ENCODE results near the gene TMEM41A.

The TMEM41A gene

DNA sequence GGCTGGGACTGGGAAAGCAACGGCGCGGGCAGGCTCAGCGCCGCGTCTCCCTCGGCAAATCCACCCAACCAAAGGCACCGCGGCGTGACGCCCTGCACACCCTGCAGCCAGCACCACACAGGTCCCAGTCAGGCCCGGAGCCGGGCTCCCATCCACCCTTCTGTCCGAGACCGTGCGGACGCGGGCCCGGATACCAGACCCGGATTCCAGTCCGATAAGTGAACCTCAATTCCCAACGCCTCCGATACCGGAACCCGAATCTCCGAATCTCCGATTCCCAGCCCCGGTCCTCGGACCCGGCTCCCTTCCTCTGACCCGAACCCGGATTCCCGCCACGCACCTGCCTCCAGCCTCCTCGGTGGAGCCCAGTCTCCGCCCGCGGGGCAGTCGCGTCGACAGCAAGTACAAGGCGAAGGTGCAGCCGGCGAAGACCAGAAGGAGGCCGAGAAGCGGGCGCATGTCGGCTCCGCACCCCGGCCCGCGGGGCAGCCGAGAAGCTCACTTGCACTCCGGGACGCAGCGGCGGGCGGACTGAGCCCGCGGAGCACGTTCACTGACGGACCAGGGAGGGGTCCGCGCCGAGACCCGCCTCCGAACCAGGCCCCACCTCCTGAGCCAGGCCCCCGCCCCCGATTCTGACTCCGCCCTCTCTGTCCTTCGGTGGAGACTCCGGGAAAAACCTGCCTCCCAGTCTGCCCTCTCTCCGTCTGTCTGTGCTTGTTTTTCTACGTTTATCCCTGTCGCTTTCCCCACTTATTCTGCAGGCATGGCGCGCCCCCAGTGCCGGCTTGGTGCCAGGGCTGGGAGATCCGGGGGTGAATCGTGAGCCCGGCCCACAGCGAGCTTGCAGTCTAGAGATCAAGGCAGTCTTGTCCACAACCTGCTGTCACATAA is at the start of gene TMEM41A:
TSS of gene TMEM41A (minus strand) at position 533 of the 894 bp plus-strand sequence. CDS start at position 459, 74 bp downstream.
- peak; percentile 80 for DNase-seq (ENCODE audit: low read depth)

DNA sequence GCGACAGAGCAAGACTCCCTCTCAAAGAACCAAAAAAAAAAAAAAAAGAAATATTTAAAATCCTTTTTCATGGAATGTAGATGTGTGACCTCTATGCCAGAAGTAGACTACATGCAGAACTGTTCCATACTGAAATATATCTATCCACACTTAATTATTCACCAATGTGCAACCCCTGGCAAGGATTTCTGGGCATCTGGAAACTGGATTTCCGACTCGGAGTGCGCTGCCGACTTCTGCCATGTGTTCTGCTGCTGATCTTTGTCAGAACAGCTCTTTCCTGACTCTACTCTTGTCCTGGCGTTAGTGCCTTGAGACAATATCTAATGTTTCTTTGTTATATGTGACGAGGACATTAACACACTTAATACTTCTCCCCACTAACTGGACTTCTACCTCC is 41.9 kb upstream of the TMEM41A start:
- no peak for DNase-seq (ENCODE audit: low read depth)

GRCh38 chr3:185539934-185540333 is 41.1 kb upstream of the TMEM41A start:
- no peak for DNase-seq (ENCODE audit: low read depth)

DNA sequence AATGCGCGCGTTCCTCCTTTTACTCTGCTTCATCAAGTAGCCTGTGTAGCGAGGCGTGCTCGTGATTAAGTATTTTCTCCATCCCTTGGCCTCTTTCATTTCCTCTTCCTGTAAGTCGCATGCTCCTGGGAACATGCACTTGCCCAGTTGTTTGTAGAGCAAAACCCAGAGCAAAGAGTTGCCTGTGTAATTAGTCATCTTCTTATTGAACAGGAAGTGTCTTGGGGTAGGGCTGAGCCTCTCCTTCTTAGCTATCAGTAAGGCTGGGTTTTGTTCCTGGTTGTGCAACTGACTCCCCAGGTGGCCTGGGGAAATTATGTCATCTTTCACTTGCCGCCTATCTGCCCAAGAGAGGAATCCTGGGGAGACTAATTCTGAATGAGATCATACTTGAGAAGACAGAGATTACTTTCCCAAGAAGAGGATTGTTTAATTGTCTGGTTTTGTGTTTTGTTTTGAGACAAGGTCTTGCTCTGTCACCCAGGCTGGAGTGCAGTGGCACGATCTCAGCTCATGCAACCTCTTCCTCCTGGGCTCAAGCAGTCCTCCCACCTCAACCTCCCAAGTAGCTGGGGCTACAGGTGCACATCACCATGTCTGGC is 38.6 kb upstream of the TMEM41A start:
- peak; percentile 21 for DNase-seq (ENCODE audit: low read depth)

DNA sequence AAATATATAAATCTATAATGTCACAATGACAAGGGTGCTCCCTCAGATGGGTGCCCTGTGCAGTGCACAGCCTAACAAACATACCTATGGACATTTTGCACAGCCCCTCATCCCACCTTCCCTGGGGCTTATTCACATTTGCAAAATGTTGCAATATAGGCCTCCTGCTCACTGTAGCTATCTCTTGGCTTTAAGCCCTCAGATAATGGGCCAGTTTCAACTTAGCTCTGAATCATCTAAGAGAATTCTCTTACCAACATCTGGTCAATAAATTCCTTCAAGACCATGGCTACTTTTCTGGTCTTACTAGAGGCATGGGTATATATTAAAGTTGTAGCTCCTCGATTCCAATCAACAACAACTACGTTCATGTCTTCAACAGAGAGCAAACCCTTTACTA is 35.7 kb upstream of the TMEM41A start:
- no peak for DNase-seq (ENCODE audit: low read depth)

GRCh38 chr3:185532901-185533300 is 34.1 kb upstream of the TMEM41A start:
- no peak for DNase-seq (ENCODE audit: low read depth)

DNA sequence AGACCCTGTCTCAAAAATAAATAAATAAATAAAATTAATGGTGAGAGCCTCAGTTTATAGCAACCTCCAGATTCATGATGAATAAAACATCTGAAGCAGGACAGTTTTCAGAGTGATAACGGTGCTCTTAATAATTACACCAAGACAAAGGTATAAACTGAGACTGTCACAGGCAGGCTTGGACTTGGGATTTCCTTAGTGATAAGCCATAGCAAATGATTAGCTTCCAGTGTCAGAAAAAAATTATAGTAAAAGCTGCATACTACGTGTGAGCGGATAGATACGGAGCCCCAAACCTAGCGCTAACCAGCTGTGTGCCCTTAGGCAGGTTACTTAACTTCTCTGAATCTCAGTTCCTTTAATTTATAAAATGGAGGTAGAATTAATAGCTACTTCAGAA is 32.0 kb upstream of the TMEM41A start:
- DNase-seq (ENCODE audit: low read depth): no peak

DNA sequence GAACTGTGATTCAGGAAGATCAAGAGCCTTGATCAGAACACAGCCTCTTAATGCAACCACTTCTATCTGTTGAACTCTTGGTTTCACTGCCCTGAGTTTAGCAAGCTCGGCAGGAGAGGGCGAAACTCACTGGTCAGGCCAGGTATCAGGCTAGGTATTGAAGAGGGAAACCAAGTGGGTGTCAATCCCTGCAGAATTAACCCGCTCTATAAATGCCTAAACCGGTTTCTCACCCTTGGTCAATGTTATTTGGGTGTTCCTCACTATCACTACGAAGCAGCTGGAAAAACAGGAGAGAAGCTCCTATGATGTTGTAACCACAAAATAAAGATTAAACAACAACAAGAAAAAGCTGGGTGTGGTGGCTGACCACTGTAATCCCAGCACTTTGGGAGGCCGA is 29.7 kb upstream of the TMEM41A start:
- no peak for DNase-seq (ENCODE audit: low read depth)

GRCh38 chr3:185527364-185527763 is 28.5 kb upstream of the TMEM41A start:
- DNase-seq (ENCODE audit: low read depth): no peak

- DNase-seq (ENCODE audit: low read depth): no peak
Observed at GRCh38 chr3:185526349-185526951, 27.6 kb upstream of the TMEM41A start.

DNA sequence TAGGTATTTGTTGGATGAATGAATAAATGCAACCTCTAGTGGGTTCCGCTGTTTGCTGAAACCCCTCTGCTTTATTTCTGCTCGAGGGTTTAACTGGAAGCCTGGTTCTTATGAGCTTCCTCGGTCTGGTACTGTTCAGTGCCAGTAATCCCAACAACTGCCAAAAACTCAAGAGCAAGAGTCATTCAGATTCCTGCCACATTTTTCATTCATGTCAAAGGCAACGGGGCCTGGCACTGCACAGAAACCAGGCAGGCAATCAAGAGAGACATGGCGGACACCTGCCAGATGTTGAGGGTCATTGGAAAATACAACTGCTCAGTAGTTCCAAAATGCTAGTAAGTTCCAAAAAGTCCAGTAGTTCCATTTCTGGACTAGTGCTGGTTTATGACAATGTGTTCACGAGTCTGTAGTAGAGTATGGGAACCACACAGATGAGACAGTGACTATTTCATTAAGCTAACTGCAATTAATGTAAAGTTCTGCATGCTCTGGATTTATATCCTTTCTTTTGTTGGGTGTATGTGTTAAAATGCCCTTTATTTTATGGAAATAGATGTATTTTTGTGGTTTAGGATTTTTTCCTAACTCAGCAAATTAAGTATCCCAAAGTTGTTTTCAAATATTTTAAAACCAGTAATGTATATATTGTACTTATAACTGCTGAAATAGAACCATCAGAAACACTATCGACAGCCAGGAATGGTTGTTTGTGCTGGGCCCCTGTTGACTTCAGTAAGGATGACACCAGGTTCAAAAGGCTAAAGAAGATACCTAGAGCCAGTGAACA is 22.7 kb upstream of the TMEM41A start:
- DNase-seq (ENCODE audit: low read depth): no peak

GRCh38 chr3:185519021-185519420 is 20.2 kb upstream of the TMEM41A start:
- DNase-seq (ENCODE audit: low read depth): no peak

GRCh38 chr3:185517387-185518130 is 18.7 kb upstream of the TMEM41A start:
- no peak for DNase-seq (ENCODE audit: low read depth)

GRCh38 chr3:185511711-185512110 is 12.9 kb upstream of the TMEM41A start:
- DNase-seq (ENCODE audit: low read depth): no peak

- DNase-seq (ENCODE audit: low read depth): no peak
Observed at GRCh38 chr3:185508335-185508991, 9.6 kb upstream of the TMEM41A start.

GRCh38 chr3:185507883-185508282 is 9.0 kb upstream of the TMEM41A start:
- no peak for DNase-seq (ENCODE audit: low read depth)

DNA sequence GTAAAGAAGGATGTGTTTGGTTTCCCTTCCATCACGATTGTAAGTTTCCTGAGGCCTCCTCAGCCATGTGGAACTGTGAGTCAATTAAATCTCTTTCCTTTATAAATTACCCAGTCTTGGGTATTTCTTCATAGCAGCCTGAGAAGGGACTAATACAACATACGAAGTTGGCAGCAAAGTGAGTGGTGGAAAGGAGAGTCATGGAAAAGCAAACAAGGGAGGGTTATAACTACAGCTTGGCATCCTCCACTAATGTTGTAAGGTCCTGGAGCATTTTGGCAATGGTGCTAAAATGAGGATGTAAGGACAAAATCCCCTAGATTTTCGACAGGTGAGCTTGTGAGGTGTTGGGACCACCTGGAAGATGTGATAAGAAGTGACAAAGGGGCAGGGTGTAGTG is 5.8 kb upstream of the TMEM41A start:
- DNase-seq (ENCODE audit: low read depth): no peak

DNA sequence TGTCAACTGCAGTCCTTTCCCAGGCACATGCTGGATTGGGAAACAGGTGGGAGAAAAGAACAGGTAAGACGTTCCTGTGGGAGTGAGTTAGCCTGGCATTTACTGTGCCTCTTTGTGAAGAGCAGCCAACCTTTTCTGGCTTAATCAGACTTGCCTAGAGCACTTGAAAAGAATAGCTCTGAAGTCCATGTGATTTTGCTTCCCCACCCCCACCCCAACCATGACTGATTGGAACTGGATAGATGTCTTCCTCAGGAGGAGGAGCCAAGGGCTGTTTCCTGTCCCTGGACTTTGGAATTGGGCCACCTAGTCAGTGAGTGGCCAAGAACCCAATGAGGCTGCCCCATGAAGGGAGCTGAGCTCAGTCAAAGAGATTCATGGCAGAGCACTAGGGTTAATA is 4.7 kb upstream of the TMEM41A start:
- no peak for DNase-seq (ENCODE audit: low read depth)

DNA sequence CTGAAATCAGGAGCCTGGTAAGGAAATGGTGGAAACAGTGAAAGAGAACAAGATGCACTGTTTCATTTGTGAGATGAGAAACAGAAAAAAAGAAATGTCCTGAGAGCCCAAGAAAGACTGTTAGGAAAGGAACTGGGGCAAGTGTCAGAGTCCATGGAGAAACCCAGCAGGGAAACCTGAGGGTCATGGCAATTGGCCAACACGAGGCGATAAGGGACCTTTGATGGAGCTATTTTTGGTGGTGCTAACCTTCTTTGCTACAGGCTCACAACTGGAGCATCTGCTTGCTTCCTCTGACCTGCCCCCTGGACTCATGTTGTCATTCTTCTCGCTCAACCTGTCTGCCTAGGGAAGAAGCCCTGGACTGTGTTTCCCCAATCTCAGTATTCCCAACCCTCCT is 4.2 kb upstream of the TMEM41A start:
- DNase-seq (ENCODE audit: low read depth): no peak

DNA sequence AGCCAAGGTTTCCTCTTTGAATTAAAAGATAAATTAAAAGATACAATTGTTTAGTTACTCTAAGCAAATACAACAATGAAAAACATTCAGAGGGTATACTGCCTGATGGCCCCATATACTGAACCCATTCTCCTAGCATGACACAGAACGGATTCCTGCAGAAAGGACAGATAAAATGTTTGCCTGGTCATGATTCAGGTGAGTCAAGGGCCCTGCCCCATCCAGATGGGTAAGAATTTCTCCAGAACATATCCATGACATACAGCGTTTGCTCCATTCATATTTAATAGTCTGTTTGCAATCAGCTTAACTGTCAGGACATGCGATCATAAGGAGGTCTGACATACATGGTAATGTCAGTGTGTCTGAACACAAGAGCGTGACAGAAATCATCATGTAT is 8.6 kb downstream of the TMEM41A start:
- no peak for DNase-seq (ENCODE audit: low read depth)

GRCh38 chr3:185489462-185489861 is 9.4 kb downstream of the TMEM41A start:
- DNase-seq (ENCODE audit: low read depth): no peak
